Measurements from ENCODE around the gene TMEM95.

Gene TMEM95

DNA sequence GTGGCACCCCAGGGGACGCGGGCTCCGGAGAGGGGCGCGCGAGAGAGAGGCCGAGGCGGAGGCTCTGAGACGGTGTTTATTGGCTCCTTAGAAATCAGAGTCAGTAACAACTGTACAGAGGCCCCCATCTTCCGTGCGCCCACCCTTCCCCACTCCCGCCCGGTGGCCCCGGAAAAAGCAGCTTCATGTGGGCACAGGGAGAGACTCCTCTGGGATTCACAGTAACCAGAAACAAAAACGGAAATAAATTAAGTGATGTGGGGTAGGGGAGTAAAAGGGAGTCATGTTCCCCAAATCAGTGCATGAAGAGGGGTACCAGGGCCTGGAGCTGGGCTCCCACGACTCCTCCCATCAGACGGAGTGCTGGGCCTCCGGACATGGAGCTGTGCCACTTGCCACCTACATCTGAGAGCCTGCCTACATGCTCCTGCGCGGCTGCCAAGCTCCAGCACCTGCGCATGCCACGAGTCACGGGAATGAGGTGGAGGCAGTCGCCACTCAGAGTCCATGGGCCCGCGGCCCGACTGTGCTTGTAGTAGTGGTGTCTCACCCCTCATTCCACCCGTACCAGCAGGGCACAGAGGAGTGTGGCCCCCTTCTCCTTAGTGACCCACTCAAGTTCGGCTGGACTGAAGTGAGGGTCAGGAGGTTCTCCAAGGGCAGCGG lies 39.3 kb upstream of the TMEM95 start:
- Mint-ChIP-seq H3K27ac (peak overlapping the region; percentile 91), H3K4me3 (peak overlapping the region; percentile 85), H3K4me1 (ENCODE audit: low read depth) (peaks cover 59% of the 10 kb centered on the region), H3K36me3 (ENCODE audit: low read depth) (peaks cover 97% of the 10 kb centered on the region), H3K27me3 (no peaks in the 10 kb centered on the region), H3K9me3 (no peaks in the 10 kb centered on the region)
- intact Hi-C loops (cut with micrococcal nuclease) = no loop called here

- Mint-ChIP-seq H3K4me3 (no peak overlapping the region), H3K36me3 (ENCODE audit: low read depth) (peaks cover 97% of the 10 kb centered on the region)
Measured at GRCh38 chr17:7317161-7317803, 37.7 kb upstream of the TMEM95 start.

GRCh38 chr17:7318121-7318860 lies 36.7 kb upstream of the TMEM95 start:
- Mint-ChIP-seq H3K9me3 (no peaks in the 10 kb centered on the region), H3K4me3 (no peak overlapping the region), H3K36me3 (ENCODE audit: low read depth) (peaks cover 97% of the 10 kb centered on the region), H3K27me3 (no peaks in the 10 kb centered on the region), H3K4me1 (ENCODE audit: low read depth) (peaks cover 34% of the 10 kb centered on the region), H3K27ac (peak overlapping the region; percentile 31)
- intact Hi-C loops (cut with micrococcal nuclease) = no loop called here

More at GRCh38 chr17:7317161-7317803, 37.7 kb upstream of the TMEM95 start:
- intact Hi-C loops (cut with micrococcal nuclease) = no loop called here
- Mint-ChIP-seq H3K4me1 (ENCODE audit: low read depth) (peaks cover 44% of the 10 kb centered on the region), H3K27ac (peak overlapping the region; percentile 31), H3K9me3 (no peaks in the 10 kb centered on the region), H3K27me3 (no peaks in the 10 kb centered on the region)

DNA sequence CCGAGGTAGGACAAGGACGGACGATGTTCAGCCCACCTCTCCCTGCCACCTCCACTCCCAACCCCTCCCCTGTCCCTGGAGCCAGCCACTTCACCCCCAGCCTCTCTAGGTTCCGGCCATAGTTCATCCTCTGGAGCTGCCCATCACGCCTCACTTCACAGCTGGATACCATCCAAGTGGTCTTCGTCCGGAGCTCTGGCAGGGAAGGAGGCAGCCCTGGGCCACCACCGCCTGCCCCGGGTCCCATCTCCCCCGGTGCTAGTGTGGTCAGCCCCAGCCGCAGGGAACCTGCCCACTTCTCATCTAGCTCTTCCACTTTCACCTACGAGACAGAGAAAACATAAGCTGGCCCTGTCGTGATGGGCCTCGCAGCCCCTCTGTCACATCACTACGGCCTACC lies 33.5 kb upstream of the TMEM95 start:
- Mint-ChIP-seq H3K4me3 (no peak overlapping the region), H3K9me3 (no peaks in the 10 kb centered on the region), H3K36me3 (ENCODE audit: low read depth) (peaks cover 97% of the 10 kb centered on the region), H3K4me1 (ENCODE audit: low read depth) (peaks cover 20% of the 10 kb centered on the region), H3K27ac (no peak overlapping the region), H3K27me3 (no peaks in the 10 kb centered on the region)
- intact Hi-C loops (cut with micrococcal nuclease) = no loop called here

DNA sequence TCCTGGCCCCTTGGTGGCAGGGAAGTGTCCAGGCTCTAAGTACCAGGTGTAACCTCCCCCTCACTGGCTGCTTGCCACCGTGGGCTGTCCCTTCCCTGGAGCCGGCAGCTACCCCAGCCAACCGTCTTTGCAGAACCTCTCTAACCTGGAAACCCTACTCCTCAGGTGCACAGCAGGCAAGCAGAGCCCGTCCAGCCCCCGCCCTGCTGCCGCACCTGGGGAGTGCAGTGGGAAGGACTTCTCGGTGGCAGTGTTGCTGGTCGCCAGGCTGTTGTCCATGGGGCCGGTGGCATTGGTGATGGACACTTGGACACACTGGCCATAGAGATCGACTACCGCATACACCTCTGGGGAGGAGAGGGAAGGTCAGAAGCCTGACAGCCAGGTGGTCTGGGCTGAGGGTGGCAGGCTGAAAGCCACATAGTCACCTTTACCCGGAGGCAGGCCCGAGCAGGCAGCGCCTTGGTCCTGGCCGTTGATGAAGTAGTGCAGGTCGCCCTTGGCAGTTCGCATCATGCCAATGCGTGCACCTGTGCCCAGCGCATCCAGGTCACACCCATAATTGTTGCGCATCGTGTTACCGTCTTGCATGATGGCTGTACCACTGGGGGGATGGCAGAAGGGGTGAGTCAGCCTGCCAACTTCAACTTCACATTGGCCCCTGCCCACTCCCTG lies 32.3 kb upstream of the TMEM95 start:
- Mint-ChIP-seq H3K27me3 (no peaks in the 10 kb centered on the region), H3K4me1 (ENCODE audit: low read depth) (peaks cover 18% of the 10 kb centered on the region), H3K27ac (no peak overlapping the region), H3K4me3 (no peak overlapping the region), H3K36me3 (ENCODE audit: low read depth) (peaks cover 100% of the 10 kb centered on the region), H3K9me3 (no peaks in the 10 kb centered on the region)
- intact Hi-C loops (cut with micrococcal nuclease) = no loop called here

GRCh38 chr17:7323731-7324437 lies 31.1 kb upstream of the TMEM95 start:
- Mint-ChIP-seq H3K4me3 (no peak overlapping the region), H3K4me1 (ENCODE audit: low read depth) (peaks cover 26% of the 10 kb centered on the region), H3K27me3 (no peaks in the 10 kb centered on the region), H3K36me3 (ENCODE audit: low read depth) (peaks cover 91% of the 10 kb centered on the region), H3K9me3 (no peaks in the 10 kb centered on the region), H3K27ac (no peak overlapping the region)
- intact Hi-C loops (cut with micrococcal nuclease) = no loop called here

- intact Hi-C loops (cut with micrococcal nuclease) = no loop called here
- H3K27ac Mint-ChIP-seq = no peak overlapping the region
Measured at GRCh38 chr17:7324438-7324779, 30.5 kb upstream of the TMEM95 start.

DNA sequence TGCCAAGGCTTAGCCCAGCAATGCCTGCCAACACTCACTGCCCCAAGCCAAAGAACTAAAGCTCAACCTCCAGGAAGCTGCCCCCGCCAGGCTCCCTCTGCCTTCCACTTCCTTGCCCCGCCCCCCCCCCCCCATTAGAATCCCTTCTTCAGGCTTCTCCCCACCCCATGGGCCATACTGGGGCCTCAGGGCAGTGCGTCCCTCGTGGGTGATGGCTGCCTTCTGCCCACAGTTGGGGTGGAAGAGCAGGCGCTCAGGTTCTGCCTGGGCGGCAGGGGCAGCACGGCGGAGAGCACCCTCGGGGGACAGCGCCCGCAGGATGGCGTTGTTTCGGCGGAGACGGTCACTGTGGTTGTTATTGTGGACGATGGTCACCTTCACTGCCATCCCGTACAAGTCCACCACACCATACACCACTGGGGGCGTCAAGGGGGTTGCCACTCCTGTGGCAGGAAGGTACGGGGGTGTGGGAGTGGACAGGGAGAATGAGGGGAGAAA lies 29.9 kb upstream of the TMEM95 start:
- intact Hi-C loops (cut with micrococcal nuclease) = no loop called here
- H3K36me3 Mint-ChIP-seq (ENCODE audit: low read depth) = peaks cover 86% of the 10 kb centered on the region
- H3K4me3 Mint-ChIP-seq = no peak overlapping the region
- H3K27ac Mint-ChIP-seq = no peak overlapping the region
- H3K9me3 Mint-ChIP-seq = no peaks in the 10 kb centered on the region
- H3K4me1 Mint-ChIP-seq (ENCODE audit: low read depth) = peaks cover 28% of the 10 kb centered on the region
- H3K27me3 Mint-ChIP-seq = no peaks in the 10 kb centered on the region

More at GRCh38 chr17:7324438-7324779, 30.5 kb upstream of the TMEM95 start:
- H3K4me1 Mint-ChIP-seq (ENCODE audit: low read depth) = peaks cover 28% of the 10 kb centered on the region
- no peaks in the 10 kb centered on the region for H3K27me3 Mint-ChIP-seq
- H3K4me3 Mint-ChIP-seq = no peak overlapping the region
- peaks cover 91% of the 10 kb centered on the region for H3K36me3 Mint-ChIP-seq (ENCODE audit: low read depth)
- H3K9me3 Mint-ChIP-seq = no peaks in the 10 kb centered on the region

DNA sequence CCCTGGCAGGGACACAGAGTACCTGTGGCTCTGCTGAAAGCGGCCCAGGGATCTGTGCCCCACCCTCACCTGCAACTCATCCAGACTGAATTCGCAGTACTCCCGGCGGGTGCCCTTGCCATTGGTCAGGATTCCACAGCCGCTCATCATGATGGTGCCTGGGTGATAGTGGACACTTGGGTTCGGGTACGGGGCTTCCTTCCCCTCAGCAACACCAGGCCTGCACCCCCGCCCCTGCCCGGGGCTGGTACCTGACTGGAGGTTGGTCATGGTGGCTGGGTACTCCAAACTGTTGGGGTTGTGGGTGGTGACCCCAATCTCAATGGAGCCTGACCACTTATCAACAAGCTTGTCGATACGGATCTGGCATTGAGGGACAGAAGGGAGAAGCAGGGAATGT lies 28.8 kb upstream of the TMEM95 start:
- Mint-ChIP-seq H3K27ac (no peak overlapping the region), H3K9me3 (no peaks in the 10 kb centered on the region), H3K27me3 (no peaks in the 10 kb centered on the region), H3K4me1 (ENCODE audit: low read depth) (peaks cover 36% of the 10 kb centered on the region), H3K4me3 (no peak overlapping the region), H3K36me3 (ENCODE audit: low read depth) (peaks cover 75% of the 10 kb centered on the region)
- intact Hi-C loops (cut with micrococcal nuclease) = no loop called here

DNA sequence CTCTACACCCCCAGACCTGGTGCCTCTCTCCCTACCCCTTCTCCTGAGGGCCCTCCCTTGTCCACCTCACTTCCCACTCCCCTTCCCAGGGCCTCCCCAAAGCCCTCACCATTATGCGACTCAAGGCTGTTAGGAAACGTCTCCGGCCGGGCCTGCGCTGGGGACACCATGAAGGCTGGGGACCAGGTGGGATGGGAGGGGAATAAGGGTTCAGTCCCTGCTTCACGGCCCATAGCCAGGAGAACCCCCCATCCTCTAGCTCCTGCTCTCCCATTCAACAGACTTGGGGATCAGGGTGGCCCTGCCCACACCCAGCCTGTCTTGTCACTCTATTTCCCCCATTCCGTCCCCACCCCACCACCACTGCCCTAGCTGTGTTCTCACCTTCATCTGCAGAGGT lies 27.9 kb upstream of the TMEM95 start:
- peak overlapping the region; percentile 98 for H3K27ac Mint-ChIP-seq
- H3K9me3 Mint-ChIP-seq = no peaks in the 10 kb centered on the region
- peaks cover 44% of the 10 kb centered on the region for H3K4me1 Mint-ChIP-seq (ENCODE audit: low read depth)
- intact Hi-C loops (cut with micrococcal nuclease) = no loop called here
- no peak overlapping the region for H3K4me3 Mint-ChIP-seq
- peaks cover 66% of the 10 kb centered on the region for H3K36me3 Mint-ChIP-seq (ENCODE audit: low read depth)
- H3K27me3 Mint-ChIP-seq = no peaks in the 10 kb centered on the region

- peaks cover 62% of the 10 kb centered on the region for H3K36me3 Mint-ChIP-seq (ENCODE audit: low read depth)
- no peaks in the 10 kb centered on the region for H3K27me3 Mint-ChIP-seq
- peaks cover 49% of the 10 kb centered on the region for H3K4me1 Mint-ChIP-seq (ENCODE audit: low read depth)
- H3K9me3 Mint-ChIP-seq = no peaks in the 10 kb centered on the region
- H3K27ac Mint-ChIP-seq = peak overlapping the region; percentile 98
- H3K4me3 Mint-ChIP-seq = no peak overlapping the region
- intact Hi-C loops (cut with micrococcal nuclease) = no loop called here
Measured at GRCh38 chr17:7327501-7327900, 27.5 kb upstream of the TMEM95 start.

DNA sequence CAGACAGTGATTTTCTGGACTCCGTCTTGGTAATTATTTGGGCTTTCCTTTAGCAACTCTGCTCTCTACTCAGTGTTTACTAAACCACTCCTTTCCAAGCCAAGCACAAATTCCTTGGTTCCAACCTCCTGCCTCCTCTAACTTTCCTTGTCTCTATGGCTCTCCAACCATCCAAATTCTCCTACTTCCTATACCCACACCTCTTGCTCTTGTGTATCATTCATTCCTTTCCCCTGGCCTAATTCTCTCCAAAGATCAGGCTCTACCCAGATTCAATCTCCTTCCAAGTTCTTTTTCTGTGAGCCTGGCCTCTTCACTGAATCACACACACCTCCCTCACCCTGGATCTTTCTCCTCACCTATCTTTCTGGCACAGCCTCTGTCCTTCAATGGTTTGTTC lies 26.9 kb upstream of the TMEM95 start:
- intact Hi-C loops (cut with micrococcal nuclease) = no loop called here
- Mint-ChIP-seq H3K4me1 (ENCODE audit: low read depth) (peaks cover 53% of the 10 kb centered on the region), H3K36me3 (ENCODE audit: low read depth) (peaks cover 57% of the 10 kb centered on the region)

DNA sequence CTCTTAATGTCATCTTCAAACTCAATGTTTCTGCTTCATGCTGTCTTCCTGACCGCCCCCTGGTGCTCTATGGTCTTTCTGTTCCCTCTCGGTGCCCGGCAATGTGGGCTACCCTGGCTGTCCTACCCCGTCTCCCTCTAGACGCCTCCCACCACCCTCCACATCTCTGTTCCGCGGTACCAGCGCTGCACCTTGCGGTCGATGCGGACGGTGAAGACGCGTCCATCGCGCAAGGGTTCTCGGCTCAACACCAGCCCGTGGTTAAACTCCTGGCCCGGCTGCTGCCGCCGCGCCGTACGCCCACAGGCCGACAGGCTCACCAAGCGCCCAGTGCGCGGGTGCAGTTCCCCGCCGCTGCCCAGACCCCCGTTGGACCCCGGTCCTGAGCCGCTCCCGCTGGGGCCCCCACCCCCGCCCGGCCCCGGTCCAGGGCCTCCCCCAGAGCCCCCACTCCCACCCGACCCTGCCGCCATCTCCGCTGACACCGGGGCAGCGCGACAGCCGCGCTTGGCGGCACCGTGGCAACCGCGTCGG lies 26.0 kb upstream of the TMEM95 start, which contains the start of gene NEURL4:
TSS of gene NEURL4 (minus strand) at position 496 of the 534 bp plus-strand sequence. CDS start at position 473, 23 bp downstream.
- intact Hi-C loops (cut with micrococcal nuclease) = loop anchor here (1.0 kb wide), 1 partner anchor 21 kb away; no protein-coding TSS in a partner anchor
- no peaks in the 10 kb centered on the region for H3K27me3 Mint-ChIP-seq
- H3K4me3 Mint-ChIP-seq = peak within 1 kb of the TSS; percentile 99
- no peaks in the 10 kb centered on the region for H3K9me3 Mint-ChIP-seq
- H3K4me1 Mint-ChIP-seq (ENCODE audit: low read depth) = peaks cover 59% of the 10 kb centered on the region
- peak within 1 kb of the TSS; percentile 98 for H3K27ac Mint-ChIP-seq
- H3K36me3 Mint-ChIP-seq (ENCODE audit: low read depth) = peaks cover 48% of the 10 kb centered on the region

More for the DNA sequence above, 26.9 kb upstream of the TMEM95 start:
- Mint-ChIP-seq H3K27ac (peak overlapping the region; percentile 98), H3K9me3 (no peaks in the 10 kb centered on the region), H3K4me3 (peak overlapping the region; percentile 99), H3K27me3 (no peaks in the 10 kb centered on the region)

All from dendritic cell treated with granulocyte-macrophage colony-stimulating factor and Interleukin-4, amounts not matched to agents 40 ng/mL and 50 ng/mL, for 4 days (primary cell).